Measurements from ENCODE around the gene MLC1. TPM values are rescaled to one million over a fixed set of nuclear protein-coding genes. Genes with fewer than 3 reads are reported as not detected.

MLC1 gene
- total and polyA plus RNA-seq, 2 donors, result 0.48 to 2.4 TPM

GRCh38 chr22:50107529-50107928 lies 22.3 kb upstream of the MLC1 start:
- DNase-seq (ENCODE audit: low read depth in 6 of 9, low spot score in 9 of 9), result no peak
- no peaks in the 10 kb centered on the region for H3K36me3 ChIP-seq (ENCODE audit: control insufficient read depth in 2 of 2, insufficient read depth in 2 of 2, low read length in 1 of 2)
- 87% methylated on average over 9 of the region's 9 CpGs for WGBS
- H3K4me1 ChIP-seq (ENCODE audit: control insufficient read depth in 2 of 2, insufficient read depth in 2 of 2, low read length in 2 of 2), result peaks cover 3 to 16% of the 10 kb centered on the region in 2 donors
- H3K27me3 ChIP-seq (ENCODE audit: control insufficient read depth in 2 of 2, insufficient read depth in 1 of 2, low read length in 1 of 2), result peaks cover 0 to 2% of the 10 kb centered on the region in 2 donors
- H3K9me3 ChIP-seq (ENCODE audit: control insufficient read depth in 2 of 2, insufficient read depth in 1 of 2, low read length in 1 of 2), result no peaks in the 10 kb centered on the region
- no peak overlapping the region for H3K4me3 ChIP-seq (ENCODE audit: low read length in 2 of 2)
- H3K27ac ChIP-seq (ENCODE audit: low read depth in 1 of 2, low read length in 1 of 2), result no peak overlapping the region

- Histone ChIP-seq H3K36me3 (ENCODE audit: control insufficient read depth in 2 of 2, insufficient read depth in 2 of 2, low read length in 1 of 2) (no peaks in the 10 kb centered on the region), H3K27me3 (ENCODE audit: control insufficient read depth in 2 of 2, insufficient read depth in 1 of 2, low read length in 1 of 2) (no peaks in the 10 kb centered on the region), H3K27ac (ENCODE audit: low read depth in 1 of 2, low read length in 1 of 2) (peak overlapping the region in 1 of 2 donors; percentile 63), H3K4me3 (ENCODE audit: low read length in 2 of 2) (no peak overlapping the region), H3K4me1 (ENCODE audit: control insufficient read depth in 2 of 2, insufficient read depth in 2 of 2, low read length in 2 of 2) (peaks cover 3 to 6% of the 10 kb centered on the region in 2 donors), H3K9me3 (ENCODE audit: control insufficient read depth in 2 of 2, insufficient read depth in 1 of 2, low read length in 1 of 2) (no peaks in the 10 kb centered on the region)
- WGBS, result 19% methylated on average over 9 of the region's 9 CpGs
- DNase-seq (ENCODE audit: low read depth in 6 of 9, low spot score in 9 of 9), result peak in 8 of 9 donors; percentile 29 to 77 (median 48)
Observed at GRCh38 chr22:50105208-50106100, 20.2 kb upstream of the MLC1 start.

- DNase-seq (ENCODE audit: low read depth in 6 of 9, low spot score in 9 of 9), result no peak
- no peaks in the 10 kb centered on the region for H3K27me3 ChIP-seq (ENCODE audit: control insufficient read depth in 2 of 2, insufficient read depth in 1 of 2, low read length in 1 of 2)
- H3K4me1 ChIP-seq (ENCODE audit: control insufficient read depth in 2 of 2, insufficient read depth in 2 of 2, low read length in 2 of 2), result peaks cover 3 to 6% of the 10 kb centered on the region in 2 donors
- 95% methylated on average over 6 of the region's 6 CpGs for WGBS
- no peaks in the 10 kb centered on the region for H3K9me3 ChIP-seq (ENCODE audit: control insufficient read depth in 2 of 2, insufficient read depth in 1 of 2, low read length in 1 of 2)
- no peaks in the 10 kb centered on the region for H3K36me3 ChIP-seq (ENCODE audit: control insufficient read depth in 2 of 2, insufficient read depth in 2 of 2, low read length in 1 of 2)
- H3K4me3 ChIP-seq (ENCODE audit: low read length in 2 of 2), result no peak overlapping the region
- H3K27ac ChIP-seq (ENCODE audit: low read depth in 1 of 2, low read length in 1 of 2), result no peak overlapping the region
Observed at GRCh38 chr22:50104141-50104544, 18.9 kb upstream of the MLC1 start.

GRCh38 chr22:50102946-50103345 lies 17.7 kb upstream of the MLC1 start:
- H3K9me3 ChIP-seq (ENCODE audit: control insufficient read depth in 2 of 2, insufficient read depth in 1 of 2, low read length in 1 of 2), result no peaks in the 10 kb centered on the region
- H3K4me3 ChIP-seq (ENCODE audit: low read length in 2 of 2), result no peak overlapping the region
- DNase-seq (ENCODE audit: low read depth in 6 of 9, low spot score in 9 of 9), result no peak
- 51% methylated on average over 11 of the region's 11 CpGs for WGBS
- no peak overlapping the region for H3K27ac ChIP-seq (ENCODE audit: low read depth in 1 of 2, low read length in 1 of 2)
- H3K4me1 ChIP-seq (ENCODE audit: control insufficient read depth in 2 of 2, insufficient read depth in 2 of 2, low read length in 2 of 2), result peaks cover 3 to 6% of the 10 kb centered on the region in 2 donors
- H3K36me3 ChIP-seq (ENCODE audit: control insufficient read depth in 2 of 2, insufficient read depth in 2 of 2, low read length in 1 of 2), result no peaks in the 10 kb centered on the region
- no peaks in the 10 kb centered on the region for H3K27me3 ChIP-seq (ENCODE audit: control insufficient read depth in 2 of 2, insufficient read depth in 1 of 2, low read length in 1 of 2)

GRCh38 chr22:50101870-50102565 lies 16.8 kb upstream of the MLC1 start:
- H3K27ac ChIP-seq (ENCODE audit: low read depth in 1 of 2, low read length in 1 of 2), result no peak overlapping the region
- H3K36me3 ChIP-seq (ENCODE audit: control insufficient read depth in 2 of 2, insufficient read depth in 2 of 2, low read length in 1 of 2), result no peaks in the 10 kb centered on the region
- WGBS, result 91% methylated on average over 10 of the region's 10 CpGs
- H3K27me3 ChIP-seq (ENCODE audit: control insufficient read depth in 2 of 2, insufficient read depth in 1 of 2, low read length in 1 of 2), result no peaks in the 10 kb centered on the region
- DNase-seq (ENCODE audit: low read depth in 6 of 9, low spot score in 9 of 9), result no peak
- peaks cover 3 to 6% of the 10 kb centered on the region in 2 donors for H3K4me1 ChIP-seq (ENCODE audit: control insufficient read depth in 2 of 2, insufficient read depth in 2 of 2, low read length in 2 of 2)
- no peak overlapping the region for H3K4me3 ChIP-seq (ENCODE audit: low read length in 2 of 2)
- no peaks in the 10 kb centered on the region for H3K9me3 ChIP-seq (ENCODE audit: control insufficient read depth in 2 of 2, insufficient read depth in 1 of 2, low read length in 1 of 2)

- H3K4me1 ChIP-seq (ENCODE audit: control insufficient read depth in 2 of 2, insufficient read depth in 2 of 2, low read length in 2 of 2), result no peaks in the 10 kb centered on the region
Observed at GRCh38 chr22:50098052-50098451, 12.8 kb upstream of the MLC1 start.

GRCh38 chr22:50092342-50092741 lies 7.1 kb upstream of the MLC1 start:
- Histone ChIP-seq H3K27me3 (ENCODE audit: control insufficient read depth in 2 of 2, insufficient read depth in 1 of 2, low read length in 1 of 2) (peaks cover 0 to 9% of the 10 kb centered on the region in 2 donors), H3K4me3 (ENCODE audit: low read length in 2 of 2) (no peak overlapping the region), H3K36me3 (ENCODE audit: control insufficient read depth in 2 of 2, insufficient read depth in 2 of 2, low read length in 1 of 2) (no peaks in the 10 kb centered on the region), H3K27ac (ENCODE audit: low read depth in 1 of 2, low read length in 1 of 2) (no peak overlapping the region), H3K4me1 (ENCODE audit: control insufficient read depth in 2 of 2, insufficient read depth in 2 of 2, low read length in 2 of 2) (no peaks in the 10 kb centered on the region), H3K9me3 (ENCODE audit: control insufficient read depth in 2 of 2, insufficient read depth in 1 of 2, low read length in 1 of 2) (peaks cover 5 to 14% of the 10 kb centered on the region in 2 donors)
- no peak for DNase-seq (ENCODE audit: low read depth in 6 of 9, low spot score in 9 of 9)
- 88% methylated on average over 5 of the region's 5 CpGs for WGBS

More at GRCh38 chr22:50098052-50098451, 12.8 kb upstream of the MLC1 start:
- no peak overlapping the region for H3K27ac ChIP-seq (ENCODE audit: low read depth in 1 of 2, low read length in 1 of 2)
- no peaks in the 10 kb centered on the region for H3K36me3 ChIP-seq (ENCODE audit: control insufficient read depth in 2 of 2, insufficient read depth in 2 of 2, low read length in 1 of 2)
- no peaks in the 10 kb centered on the region for H3K27me3 ChIP-seq (ENCODE audit: control insufficient read depth in 2 of 2, insufficient read depth in 1 of 2, low read length in 1 of 2)
- no peak for DNase-seq (ENCODE audit: low read depth in 6 of 9, low spot score in 9 of 9)
- WGBS, result 97% methylated on average over 3 of the region's 3 CpGs
- H3K4me3 ChIP-seq (ENCODE audit: low read length in 2 of 2), result no peak overlapping the region
- no peaks in the 10 kb centered on the region for H3K9me3 ChIP-seq (ENCODE audit: control insufficient read depth in 2 of 2, insufficient read depth in 1 of 2, low read length in 1 of 2)

- DNase-seq (ENCODE audit: low read depth in 6 of 9, low spot score in 9 of 9), result no peak
- H3K27me3 ChIP-seq (ENCODE audit: control insufficient read depth in 2 of 2, insufficient read depth in 1 of 2, low read length in 1 of 2), result peaks cover 0 to 10% of the 10 kb centered on the region in 2 donors
- no peaks in the 10 kb centered on the region for H3K4me1 ChIP-seq (ENCODE audit: control insufficient read depth in 2 of 2, insufficient read depth in 2 of 2, low read length in 2 of 2)
- peaks cover 5 to 18% of the 10 kb centered on the region in 2 donors for H3K9me3 ChIP-seq (ENCODE audit: control insufficient read depth in 2 of 2, insufficient read depth in 1 of 2, low read length in 1 of 2)
- no peak overlapping the region for H3K27ac ChIP-seq (ENCODE audit: low read depth in 1 of 2, low read length in 1 of 2)
- WGBS, result 95% methylated on average over 29 of the region's 29 CpGs
- H3K4me3 ChIP-seq (ENCODE audit: low read length in 2 of 2), result no peak overlapping the region
- no peaks in the 10 kb centered on the region for H3K36me3 ChIP-seq (ENCODE audit: control insufficient read depth in 2 of 2, insufficient read depth in 2 of 2, low read length in 1 of 2)
Observed at GRCh38 chr22:50091092-50091768, 6.0 kb upstream of the MLC1 start.

- no peak overlapping the region for H3K27ac ChIP-seq (ENCODE audit: low read depth in 1 of 2, low read length in 1 of 2)
Observed at GRCh38 chr22:50090412-50090714, 5.1 kb upstream of the MLC1 start.

More at GRCh38 chr22:50090412-50090714, 5.1 kb upstream of the MLC1 start:
- Histone ChIP-seq H3K9me3 (ENCODE audit: control insufficient read depth in 2 of 2, insufficient read depth in 1 of 2, low read length in 1 of 2) (peaks cover 5 to 18% of the 10 kb centered on the region in 2 donors), H3K4me3 (ENCODE audit: low read length in 2 of 2) (no peak overlapping the region), H3K27me3 (ENCODE audit: control insufficient read depth in 2 of 2, insufficient read depth in 1 of 2, low read length in 1 of 2) (peaks cover 0 to 10% of the 10 kb centered on the region in 2 donors), H3K4me1 (ENCODE audit: control insufficient read depth in 2 of 2, insufficient read depth in 2 of 2, low read length in 2 of 2) (no peaks in the 10 kb centered on the region), H3K36me3 (ENCODE audit: control insufficient read depth in 2 of 2, insufficient read depth in 2 of 2, low read length in 1 of 2) (no peaks in the 10 kb centered on the region)
- 96% methylated on average over 22 of the region's 22 CpGs for WGBS
- DNase-seq (ENCODE audit: low read depth in 6 of 9, low spot score in 9 of 9), result no peak

Data from thymus (tissue), 11 donors.